Measurements from ENCODE around the gene CACNA2D2.

Gene CACNA2D2

DNA sequence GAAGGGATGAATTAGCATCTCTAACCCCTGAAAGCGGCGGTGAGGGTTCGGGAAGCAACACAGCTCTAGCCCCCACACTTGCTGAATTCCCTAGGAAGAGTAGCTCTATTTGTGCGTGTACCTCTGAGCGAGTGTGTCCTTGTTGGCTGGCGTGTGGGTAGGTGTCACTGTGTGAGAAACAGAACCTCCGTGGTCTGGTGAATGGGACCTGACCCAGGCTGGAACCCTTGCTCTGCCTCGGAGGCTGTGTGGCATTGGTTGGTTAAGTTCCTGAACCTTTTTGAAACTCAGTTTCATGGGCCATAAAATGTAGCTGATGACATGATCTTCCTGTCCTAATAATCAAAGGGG is 143.7 kb downstream of the CACNA2D2 start:
- DNase-seq: no peak

DNA sequence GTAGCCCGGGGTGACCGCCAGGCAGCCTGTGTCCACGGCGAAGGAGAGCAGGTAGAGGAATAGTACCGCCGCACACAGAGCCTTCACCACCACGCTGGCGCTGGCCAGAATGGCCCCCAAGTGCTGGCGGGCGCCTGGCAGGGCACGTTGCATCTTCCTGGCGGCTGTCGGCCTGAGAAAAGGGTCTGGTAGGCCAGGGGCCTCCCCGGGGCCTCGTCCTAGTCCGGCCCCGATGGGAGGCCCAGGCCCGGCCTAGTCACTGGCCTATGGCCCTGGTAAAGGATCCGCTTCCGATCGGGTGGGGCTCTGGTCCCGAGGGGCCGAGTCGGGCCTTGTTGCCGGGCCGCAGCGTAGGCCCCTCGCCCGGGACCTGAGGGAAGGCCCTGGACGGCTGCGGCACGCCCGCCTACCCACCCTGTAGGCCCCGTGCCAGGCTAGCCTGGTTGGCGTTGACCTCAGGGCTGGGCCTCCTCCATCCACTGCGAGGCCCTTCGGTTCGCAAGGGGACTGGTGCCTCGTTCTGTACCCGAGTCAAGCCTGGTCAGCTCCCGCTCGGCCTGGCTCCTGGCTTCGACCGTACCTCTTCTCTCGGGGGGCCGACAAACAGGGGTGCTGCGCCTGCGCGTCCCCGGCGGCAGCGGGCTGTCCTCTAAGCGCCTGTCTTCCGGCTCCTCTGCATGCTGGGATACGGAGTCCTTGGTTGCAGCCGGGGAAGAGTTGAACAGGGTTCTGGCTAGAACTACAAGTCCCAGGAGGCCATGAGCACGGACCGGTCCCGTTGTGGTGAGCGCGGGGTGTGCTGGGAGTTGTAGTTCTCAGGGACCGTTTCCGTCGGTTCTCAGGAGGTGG is 144.3 kb downstream of the CACNA2D2 start, which contains the start of gene TMEM115:
TSS of gene TMEM115 (minus strand) at position 611 of the 849 bp plus-strand sequence. CDS start at position 153, 458 bp downstream.
- peak; percentile 85 to 92 (median 88) for DNase-seq

DNA sequence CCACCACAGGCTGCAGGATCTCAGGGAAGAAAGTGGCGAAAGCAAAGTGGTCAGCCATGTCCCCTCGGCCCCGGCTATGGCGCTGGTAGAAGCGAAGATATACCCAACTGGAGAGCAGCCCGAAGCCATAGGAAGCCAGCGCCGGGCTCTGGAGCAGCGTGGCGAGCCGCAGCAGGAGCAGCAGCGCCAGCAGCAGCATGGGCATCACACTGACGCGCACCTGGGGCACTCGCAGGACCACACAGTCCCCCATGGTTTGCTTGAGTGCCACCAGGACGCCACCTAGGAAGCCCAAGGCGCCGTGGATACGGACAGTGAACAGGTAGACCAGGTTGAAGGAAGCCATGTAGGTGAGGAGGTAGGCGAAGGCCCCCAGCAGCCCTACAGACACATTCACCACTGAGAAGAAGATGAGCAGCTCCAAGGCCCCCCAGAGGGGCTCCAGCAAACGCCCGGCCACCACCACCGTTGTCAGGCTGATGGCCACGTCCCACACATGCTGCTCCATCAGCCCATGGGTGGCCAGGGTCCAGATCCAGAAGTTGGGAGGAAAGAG is 145.0 kb downstream of the CACNA2D2 start:
- DNase-seq: no peak

DNA sequence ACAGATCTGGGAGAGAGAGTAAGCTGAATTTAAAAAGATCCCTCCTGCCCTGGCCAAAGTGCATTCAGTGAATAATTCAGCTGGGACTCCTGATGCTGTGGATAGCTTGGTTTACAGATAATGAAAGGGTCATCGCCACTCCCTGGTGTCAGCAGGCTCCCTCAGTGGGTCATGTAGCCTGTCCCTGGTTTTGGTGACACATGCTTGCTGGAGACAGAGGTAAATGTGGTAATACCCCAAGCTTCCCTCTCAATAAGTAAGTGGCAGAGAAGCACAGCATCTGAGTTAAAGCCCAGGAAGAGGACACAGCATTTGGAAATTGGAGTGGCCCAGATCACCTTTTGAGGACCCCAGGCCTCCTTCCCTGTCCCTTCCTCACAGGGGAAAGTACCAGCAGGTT is 146.0 kb downstream of the CACNA2D2 start:
- no peak for DNase-seq

DNA sequence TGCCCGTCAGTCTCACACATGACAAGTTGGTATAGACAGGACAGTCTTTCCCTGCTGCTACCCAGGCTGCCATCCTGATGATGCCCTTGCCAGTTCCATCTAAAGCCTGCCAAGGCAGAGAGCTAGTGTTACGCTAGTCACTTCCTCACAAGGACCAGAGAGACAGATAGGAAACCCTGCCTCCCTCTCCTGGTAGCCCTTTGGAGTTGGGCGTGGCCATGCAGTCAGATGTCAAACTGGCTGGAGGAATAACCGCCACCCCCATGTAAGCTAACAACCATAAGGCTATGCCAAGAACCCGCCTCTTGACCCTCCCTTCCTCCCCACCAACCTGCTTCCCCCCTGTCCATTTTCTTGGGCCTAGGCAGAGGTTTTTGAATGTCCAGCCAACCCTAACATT is 146.9 kb downstream of the CACNA2D2 start:
- no peak for DNase-seq

DNA sequence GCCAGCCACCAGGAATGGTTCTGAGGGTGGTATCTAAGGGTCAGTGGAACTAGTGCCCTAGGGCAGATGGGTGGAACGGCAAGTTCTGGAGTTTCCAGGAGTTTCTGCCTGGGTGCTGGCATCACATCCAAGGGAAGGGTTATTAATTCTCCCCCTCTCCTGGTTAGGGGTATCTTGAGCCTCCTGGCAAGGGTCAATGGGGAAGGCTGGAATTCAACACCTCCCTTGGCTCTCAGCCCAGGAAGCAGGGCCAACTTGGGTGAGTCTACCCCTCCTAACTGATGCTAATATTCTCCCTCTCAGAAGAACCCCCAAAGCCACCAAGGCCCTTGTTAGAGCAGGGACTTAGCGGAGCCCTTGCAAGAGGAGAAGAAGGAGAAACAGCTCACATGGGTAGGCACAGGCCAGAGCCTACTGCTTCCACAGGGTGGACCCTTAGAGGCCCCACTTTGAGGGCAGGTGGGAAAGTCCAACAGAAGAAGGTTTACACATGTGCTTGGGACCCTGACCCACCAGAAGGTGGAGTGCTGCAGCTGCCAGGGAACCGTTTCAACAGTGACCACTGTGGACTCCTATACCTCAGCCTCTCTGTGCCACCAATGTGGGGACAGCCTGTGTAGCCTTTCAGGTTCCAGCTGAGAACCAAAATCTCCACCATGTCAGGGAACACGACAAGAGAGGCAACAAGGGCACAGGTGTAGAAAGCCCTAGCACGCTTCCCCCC is 147.4 kb downstream of the CACNA2D2 start:
- DNase-seq: no peak

DNA sequence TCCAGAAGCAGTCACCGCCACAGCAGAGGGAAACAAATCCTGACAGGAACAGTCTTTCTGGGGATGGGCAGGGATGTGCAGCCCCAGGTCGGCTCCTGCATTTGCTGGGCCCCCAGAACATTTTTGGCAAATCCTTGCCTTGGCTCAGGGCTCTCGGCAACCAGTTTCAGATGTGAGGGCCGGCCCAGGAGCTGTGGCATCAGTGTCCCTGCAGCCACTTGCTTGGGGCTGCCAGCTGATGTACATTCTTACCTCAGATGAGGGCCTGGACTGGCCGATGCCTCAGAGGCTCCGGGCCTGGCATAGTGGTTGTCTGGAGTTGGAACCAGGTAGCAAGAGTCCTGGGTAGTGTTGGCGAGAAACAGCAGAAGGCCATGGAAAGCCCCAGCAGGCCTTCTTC is 148.6 kb downstream of the CACNA2D2 start:
- DNase-seq: no peak

DNA sequence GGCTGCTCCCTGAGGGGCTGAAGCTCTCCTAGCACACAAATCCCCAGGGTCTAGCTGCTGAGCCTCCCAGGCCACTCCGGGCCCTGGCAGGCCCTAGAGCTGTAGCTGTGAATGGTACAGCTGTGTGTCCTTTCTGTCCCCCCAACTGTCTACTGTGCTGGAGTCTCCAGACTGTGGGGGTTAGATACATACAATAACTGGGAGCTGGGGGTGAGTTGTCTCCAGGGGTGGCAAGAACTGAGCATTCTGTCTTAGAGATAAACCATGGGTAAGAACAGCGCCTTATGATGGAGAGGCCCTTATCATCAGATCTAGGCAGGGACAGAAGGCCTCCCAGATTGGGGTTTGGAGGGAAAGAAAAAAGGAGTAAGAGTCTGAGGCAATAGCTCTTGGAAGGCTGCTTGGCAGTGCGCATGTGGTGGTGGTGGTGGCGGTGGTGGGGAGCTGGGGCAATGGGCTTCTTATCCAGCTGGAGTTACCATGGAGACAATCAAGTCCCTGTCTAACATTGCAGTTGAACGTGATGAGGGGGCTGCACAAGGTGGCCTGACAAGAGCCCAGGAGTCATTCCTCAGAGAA is 149.2 kb downstream of the CACNA2D2 start:
- no peak for DNase-seq

DNA sequence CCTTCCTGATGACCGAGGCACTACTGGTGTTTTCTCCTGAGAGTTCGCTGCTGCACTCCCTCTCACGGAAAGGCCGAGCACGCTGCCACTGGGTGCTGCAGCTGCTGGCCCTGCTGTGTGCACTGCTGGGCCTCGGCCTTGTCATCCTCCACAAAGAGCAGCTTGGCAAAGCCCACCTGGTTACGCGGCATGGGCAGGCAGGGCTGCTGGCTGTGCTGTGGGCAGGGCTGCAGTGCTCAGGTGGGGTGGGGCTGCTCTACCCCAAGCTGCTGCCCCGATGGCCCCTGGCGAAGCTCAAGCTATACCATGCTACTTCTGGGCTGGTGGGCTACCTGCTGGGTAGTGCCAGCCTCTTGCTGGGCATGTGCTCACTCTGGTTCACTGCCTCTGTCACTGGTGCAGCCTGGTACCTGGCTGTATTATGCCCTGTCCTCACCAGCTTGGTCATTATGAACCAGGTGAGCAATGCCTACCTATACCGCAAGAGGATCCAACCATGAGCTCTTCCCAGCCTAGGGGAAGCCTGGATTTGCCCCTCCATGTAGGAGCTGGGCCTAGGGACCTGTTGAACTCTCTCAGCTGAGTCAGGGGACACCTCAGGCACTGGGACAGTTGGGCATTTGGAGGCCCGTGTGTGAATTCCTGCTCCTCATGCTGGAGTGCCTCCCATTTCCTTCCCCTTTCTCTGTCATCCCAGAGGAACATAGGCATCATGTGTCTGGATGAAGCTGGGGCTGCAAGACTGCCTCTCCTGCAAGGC is 150.0 kb downstream of the CACNA2D2 start:
- no peak for DNase-seq

DNA sequence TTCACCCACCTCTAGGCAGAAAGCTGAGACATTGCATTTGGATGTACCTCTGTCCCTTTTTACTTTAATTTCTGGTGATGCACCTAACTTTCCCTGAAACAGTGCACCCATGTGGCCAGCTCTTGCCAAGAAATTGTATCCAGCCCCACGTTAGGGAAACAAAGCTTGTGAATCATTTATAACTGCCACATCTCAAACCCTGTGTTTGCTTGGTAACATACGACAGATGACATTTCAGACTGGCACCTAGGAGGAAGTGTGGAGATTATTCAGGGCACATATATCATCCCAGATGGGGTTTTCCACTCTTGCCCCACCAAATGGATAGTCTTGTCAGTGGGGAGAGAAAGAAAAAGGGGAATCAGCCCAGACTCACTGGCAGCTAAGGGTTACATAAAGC is 150.7 kb downstream of the CACNA2D2 start:
- no peak for DNase-seq

DNA sequence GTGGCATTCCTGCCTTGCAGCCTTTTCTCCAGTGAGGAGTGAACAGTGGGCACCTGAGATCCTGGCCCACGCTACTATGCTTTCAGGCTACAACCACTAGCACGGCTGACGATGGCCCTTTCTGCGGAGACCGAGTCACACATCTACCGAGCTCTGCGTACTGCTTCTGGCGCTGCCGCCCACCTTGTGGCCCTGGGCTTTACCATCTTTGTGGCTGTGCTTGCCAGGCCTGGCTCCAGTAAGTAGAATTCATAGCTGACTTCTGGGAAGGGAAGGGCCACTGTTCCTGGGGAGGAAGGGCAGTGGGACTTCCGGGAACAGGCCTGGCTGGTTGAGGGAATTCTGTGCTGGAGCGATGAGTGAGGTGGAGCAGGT is 152.1 kb downstream of the CACNA2D2 start:
- DNase-seq: no peak

DNA sequence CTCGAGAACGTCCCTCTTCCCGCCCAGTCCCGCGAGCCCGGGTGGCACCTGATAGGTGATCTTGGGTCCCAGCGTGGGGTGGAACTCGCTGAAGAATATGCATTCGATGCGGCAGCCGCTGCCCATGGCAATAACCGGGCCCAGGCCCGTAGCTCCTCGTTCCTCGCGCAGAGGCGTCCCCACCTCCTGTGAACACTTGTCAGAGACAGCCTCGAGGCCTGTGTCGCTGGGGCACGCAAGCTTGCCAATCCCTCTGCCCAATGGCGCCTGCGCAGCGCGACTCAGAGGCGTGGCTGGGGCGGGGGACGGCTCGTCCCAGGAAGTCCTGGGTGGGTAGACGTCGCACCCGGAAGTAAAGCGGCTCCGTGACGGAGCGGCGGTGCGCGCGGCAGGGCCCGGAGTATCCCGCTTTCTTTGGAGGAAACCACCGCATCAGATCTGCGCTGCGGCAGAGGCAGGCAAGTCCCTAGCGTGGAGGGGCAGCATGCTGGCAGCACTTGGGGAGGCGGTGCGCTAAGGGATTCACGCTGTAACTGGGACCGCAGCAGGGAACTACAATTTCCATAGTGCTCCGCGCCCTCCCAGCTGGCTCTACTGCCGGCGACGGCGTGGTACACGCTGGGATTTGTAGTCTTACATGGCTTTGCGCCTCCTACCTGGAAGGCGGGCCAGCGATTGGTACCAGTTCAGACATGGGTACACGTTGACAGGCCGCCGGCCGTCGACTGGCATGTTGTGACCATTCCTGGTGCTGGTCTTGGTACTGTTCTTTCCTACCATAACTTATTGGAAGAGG is 152.7 kb downstream of the CACNA2D2 start, which contains the start of the genes CYB561D2 and NPRL2:
TSS of gene CYB561D2 (plus strand) at position 336 of the 796 bp plus-strand sequence. CDS start 572 bp downstream, outside the sequence.
TSS of gene NPRL2 (minus strand) at position 249 of the 796 bp plus-strand sequence. CDS start at position 126, 123 bp downstream.
- peak; percentile 94 to 98 (median 98) for DNase-seq

DNA sequence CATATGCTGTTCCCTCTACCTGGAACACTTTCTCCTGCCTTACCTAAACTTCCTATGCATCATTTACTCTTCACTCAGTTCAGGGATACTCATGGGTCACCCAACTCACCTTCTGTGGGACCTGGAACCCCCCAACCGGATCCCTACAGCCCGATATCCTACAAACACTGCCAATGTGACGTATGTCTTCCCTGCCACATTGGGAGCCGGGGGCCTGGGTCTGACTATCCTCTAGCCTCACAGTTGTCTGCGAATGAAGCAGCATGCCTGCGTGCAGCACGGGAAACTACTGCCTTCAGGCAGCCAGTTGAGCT is 153.3 kb downstream of the CACNA2D2 start:
- DNase-seq: no peak

DNA sequence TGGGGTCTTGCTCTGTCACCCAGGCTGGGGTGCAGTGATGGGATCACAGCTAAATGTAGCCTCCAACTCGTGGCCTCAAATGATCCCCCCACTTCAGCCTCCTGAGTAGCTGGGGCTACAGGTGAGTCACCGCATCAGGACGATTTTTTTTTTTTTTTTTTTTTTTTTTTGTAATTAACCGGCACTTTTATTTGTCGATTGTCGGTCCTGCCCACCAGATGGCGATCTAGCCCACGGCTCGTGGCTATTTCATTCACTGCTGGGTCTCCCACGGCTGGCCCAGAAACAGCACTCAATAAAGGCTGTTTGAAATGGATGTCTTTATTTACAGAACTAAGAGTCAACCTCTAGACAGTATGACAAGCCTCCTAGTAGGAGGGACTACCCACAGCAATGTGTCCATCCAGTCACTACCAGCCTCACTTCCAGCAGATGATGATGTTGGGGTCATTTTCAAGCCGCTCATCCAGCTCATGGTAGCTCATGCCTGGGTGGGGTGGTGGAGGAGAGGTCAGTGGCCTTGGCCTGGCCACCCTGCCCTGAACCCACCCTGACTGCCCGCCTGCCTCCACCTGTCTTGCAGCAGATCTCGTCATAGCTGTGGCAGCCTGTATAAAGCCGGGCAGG is 156.1 kb downstream of the CACNA2D2 start:
- peak; percentile 44 to 66 (median 60) for DNase-seq

DNA sequence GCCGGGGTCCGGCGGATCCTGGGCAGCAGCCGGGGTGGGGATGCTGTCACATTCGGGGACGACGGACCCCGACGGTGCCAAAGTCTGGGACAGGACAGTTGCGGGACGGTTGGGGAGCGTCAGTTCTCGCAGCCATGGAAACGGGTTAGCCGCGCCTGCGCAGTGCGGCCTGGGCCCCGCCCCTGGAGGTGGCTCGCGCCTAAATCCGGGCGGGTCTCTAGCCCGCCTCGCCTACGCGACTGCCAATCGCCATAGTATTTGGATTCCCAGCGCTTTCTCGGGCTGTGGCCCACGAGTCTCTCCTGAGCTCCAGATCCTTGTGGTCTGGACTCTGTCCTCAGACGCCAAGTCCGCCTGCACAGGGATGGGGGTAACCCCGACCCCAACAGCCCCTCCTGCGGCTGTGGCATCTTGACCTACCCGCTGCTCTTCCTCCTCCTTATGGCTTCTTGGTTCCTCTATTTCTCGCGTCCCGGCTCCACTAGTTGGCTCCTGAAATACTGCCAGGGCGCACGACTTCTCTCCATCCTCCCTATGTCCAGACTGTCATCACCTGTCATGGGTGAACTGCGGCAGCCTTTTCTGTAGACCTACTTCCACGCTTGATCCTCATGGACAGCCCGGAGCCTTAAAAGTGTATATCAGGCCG is 157.7 kb downstream of the CACNA2D2 start, which contains the start of gene ZMYND10:
TSS of gene ZMYND10 (minus strand) at position 147 of the 649 bp plus-strand sequence. CDS start 153 bp downstream, outside the sequence.
- DNase-seq: peak; percentile 57 to 68 (median 60)

DNA sequence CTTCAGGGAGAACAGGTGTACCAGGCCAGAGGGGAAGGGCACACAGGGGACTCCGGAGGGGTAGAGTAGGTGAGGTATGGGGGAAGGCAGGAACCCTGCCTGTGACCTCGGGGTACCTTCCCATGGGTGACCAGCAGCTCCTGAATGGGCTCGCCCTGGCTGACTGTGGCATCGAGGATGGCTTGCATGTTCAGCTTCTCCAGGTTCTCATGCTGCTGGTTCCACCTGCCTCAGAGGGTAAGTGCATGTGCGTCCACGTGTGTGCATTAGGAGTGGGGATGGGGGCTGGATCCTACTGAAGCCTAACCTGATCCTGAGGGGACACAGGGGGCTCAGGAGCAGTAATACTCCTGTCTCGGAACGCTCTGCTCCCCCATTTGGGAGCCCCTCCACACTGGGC is 158.4 kb downstream of the CACNA2D2 start:
- DNase-seq: no peak

DNA sequence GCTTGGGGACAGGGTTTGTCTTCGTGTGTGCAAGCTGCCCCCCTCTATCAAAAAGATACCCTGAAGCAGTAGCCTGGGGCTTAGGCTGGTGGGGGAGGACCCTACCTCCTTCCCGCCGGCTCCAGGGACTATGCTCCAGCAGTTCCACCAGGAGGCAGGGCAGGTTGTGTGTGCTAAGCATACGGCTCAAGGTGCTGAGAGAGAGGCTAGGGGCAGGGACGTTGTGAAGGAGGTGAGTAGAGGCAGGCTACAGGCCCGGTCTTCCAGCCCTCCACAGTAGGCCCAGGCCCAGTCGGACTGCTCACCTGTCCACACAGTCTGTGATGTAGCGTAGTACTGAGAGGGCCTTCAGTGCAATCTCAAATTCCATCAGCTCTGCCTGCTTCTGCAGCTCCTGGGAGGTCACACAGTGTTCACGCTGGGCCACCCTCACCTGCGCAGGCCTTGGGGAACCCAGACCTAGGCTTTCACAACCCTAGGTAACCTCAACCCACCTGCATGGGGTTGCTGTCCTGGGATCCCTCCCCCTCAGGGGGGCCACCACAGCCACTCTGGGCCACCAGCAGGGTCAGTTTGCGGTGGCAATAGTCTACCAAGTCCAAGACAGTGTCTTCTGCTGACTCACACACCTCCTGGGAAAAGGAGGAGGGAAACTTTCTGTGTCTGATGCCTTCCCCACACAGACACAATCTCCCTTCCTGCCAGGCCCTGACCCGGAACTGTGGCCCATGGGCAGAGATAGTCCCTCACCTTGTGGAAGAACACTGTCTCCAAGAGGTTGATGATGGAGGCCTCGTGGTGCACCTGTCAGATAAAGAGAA is 160.4 kb downstream of the CACNA2D2 start:
- DNase-seq: no peak

DNA sequence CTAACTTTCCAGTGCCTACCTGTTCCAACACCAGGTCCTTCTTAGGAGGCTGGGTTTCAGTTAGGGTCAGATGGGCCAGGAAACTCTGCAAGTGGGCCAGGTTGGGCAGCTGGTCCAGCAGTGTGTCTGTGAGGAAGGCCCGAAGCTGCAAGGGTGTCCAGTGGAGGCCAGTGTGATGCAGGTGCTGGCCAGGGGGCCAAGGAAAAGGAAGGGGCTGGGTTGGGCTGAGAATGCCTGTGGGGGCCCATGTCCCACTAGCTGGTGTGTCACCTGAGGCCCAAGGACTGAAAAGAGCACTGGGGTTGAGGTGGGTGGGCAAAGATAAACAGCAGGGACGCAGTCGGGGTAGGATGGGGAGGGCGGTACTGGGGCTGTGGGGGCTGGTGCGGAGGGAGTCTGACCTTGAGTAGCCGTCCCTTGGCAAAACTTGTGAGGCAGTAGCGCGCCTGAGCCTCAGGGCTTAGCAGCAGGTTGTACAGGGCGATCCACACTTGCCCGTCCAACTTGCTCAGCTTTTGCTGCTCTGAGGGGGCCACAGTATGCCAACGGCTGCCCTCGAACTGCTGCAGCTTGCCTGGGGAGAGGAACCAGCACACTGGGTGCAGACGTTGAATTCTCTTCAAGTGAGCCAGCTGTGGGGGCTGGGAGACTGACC is 161.3 kb downstream of the CACNA2D2 start:
- no peak for DNase-seq

DNA sequence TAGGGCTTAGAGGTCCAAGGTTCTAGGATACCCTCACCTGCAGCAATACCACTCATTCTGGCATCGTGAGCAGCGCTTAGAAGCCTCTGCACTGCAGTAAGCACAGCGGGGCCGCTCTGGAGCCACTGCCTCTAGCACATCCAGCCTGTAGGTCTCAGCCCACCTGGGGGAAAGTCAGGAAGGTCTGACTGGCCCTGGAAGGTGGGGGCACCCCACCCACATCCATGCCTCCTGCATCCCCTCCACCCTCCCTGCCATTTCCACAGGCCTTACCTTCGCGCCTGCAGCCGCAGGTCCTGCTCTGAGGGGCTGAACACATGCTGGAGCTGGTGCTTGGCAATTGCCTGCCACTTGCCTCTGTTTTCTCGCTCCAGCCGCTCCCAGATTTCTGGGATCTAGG is 161.9 kb downstream of the CACNA2D2 start:
- no peak for DNase-seq

All from activated CD4-positive, CD25-positive, alpha-beta regulatory T cell (primary cell).